Esophagus muscularis mucosa (tissue), 4 donors: ENCODE measurements around the gene HDLBP.

Source experiments
- CTCF ChIP-seq, 3 experiments: fragments of 200-600 bp in 2 of 3; fragments of 450-650 bp in 1 of 3; sonication (generic) in 2 of 3; IDR thresholded peaks; one replicate each; pipeline ENCODE4 v1.5.1; 2017 to 2019; ENCODE audit warnings: antibody characterized with exemption in 3 of 3, mild to moderate bottlenecking in 2 of 3, moderate library complexity in 1 of 3
- EP300 ChIP-seq: sonication (generic); formaldehyde crosslinking; IDR thresholded peaks from one replicate; pipeline ENCODE4 v1.6.1; 2017; ENCODE audit warnings: antibody characterized with exemption
- POLR2A ChIP-seq: fragments of 450-650 bp; IDR thresholded peaks from one replicate; pipeline ENCODE4 v1.6.1; 2017; ENCODE audit warnings: antibody characterized with exemption, moderate library complexity, mild to moderate bottlenecking, low read depth
- POLR2AphosphoS5 ChIP-seq, 2 donors: sonication (generic); formaldehyde crosslinking; IDR thresholded peaks; one replicate each; pipeline ENCODE4 v1.6.1; 2017; ENCODE audit warnings: antibody characterized with exemption in 2 of 2

DNA sequence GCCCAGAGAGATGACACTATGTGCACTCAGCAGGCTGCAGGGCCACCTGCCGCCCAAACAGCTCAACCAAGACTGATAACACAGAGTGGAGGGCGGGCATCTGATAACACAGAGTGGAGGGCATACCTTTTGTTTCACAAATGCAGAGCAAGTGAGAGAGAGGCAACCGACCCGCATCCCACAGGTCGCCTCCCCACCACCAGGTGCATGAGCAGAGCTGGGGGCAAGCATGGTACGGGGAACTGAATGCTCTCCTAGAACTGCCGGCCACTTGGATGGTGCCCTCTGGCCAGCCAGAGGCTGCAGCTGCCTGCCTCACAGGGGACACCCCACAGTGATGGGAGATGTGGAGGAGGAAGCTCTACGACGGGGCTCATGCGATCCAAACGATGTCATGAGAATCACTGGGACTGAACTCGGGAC is 77.5 kb downstream of the HDLBP start:
- TF ChIP-seq CTCF (IDR thresholded peaks at IDR 0.05) (no peak), POLR2AphosphoS5 (IDR thresholded peaks at IDR 0.05) (no peak), POLR2A (no peak), EP300 (no peak)
